Stimulated activated CD8-positive, alpha-beta memory T cell treated with anti-CD3 and anti-CD28 coated beads, Interleukin-2, amount 100 ng/mL, for 1 hour (primary cell): ENCODE results near the gene COLQ.
"Not testable (repeated sequence)": the region's sequence is repeated elsewhere in the genome, so short reads cannot be mapped to it uniquely, and the experiment has no call there.

ENCODE experiments used
- DNase-seq, 2 donors: peaks; one replicate each; pipeline ENCODE4 v3.0.0-alpha.2; 2020; ENCODE audit warnings: low read depth in 2 of 2

Gene COLQ

DNA sequence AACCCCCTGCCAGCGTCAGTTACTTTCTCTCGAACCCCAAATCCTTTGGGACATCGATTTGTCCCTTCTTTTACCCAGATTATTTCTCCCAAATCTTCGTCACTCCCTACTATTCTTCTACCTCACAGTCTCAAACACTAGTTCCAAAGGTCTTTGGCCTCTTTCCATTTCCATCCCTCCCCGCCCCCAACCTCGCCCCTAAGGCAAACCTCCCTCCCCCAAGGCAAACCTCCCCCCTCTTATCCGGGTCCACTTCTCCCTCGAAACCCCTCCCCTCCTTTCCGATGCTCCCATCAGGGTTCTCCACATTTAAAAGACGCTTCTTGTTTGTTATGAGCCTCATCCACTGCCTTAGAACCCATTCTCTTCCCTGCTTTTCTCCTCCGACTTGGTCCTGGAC, 93.5 kb downstream of the COLQ start:
- no peak for DNase-seq

GRCh38 chr3:15427182-15427880, 94.2 kb downstream of the COLQ start, which contains the start of the genes EAF1 and METTL6:
TSS of gene EAF1 (plus strand) at chr3:15427598. CDS start at chr3:15427780, 182 bp downstream.
TSS of gene METTL6 (minus strand) at chr3:15427544. CDS start at chr3:15426511, 1,033 bp downstream.
- peak; percentile 69 to 72 for DNase-seq

DNA sequence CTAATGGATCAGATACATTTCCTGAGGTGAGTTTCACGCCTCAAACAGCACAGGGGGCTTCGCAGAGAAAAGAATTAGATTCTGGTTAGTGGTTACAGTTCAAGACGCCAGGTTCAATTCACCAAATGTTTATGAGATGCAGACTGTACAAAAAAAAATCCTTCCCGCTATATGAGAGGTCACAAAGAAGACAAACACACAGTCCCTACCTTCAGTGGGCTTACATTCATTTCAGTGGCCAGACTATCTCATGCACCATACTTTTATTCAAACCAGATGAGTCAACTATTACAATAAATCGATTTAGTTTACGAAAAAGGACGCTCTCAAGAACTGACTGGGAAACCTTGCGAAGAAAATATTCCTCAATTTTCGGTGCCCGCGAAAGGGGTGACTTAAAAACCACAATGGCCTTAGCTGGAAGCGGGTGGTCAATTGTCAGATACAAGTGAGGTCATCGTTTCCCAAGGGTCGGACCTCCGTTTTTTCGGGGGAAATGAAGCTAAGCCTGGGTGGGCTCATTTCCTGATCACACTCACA, 94.9 kb downstream of the COLQ start:
- no peak for DNase-seq

GRCh38 chr3:15420871-15421270, 100.6 kb downstream of the COLQ start:
- DNase-seq = no peak

DNA sequence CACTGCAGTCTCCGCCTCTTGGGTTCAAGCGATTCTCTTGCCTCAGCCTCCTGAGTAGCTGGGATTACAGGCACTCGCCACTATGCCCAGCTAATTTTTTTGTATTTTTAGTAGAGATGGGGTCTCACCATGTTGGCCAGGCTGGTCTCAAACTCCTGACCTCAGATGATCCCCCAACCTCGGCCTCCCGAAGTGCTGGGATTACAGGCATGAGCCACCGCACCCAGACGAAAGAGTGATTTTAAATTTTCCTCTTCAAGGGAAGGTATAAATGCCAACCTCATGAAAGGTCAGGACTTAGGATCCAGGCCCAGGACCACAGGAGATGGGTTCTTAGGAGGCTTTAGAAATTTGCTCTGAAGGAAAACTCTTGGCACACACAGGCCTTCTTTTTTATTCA, 110.5 kb downstream of the COLQ start:
- DNase-seq = not testable (repeated sequence)

GRCh38 chr3:15409774-15410173, 111.7 kb downstream of the COLQ start:
- no peak for DNase-seq

GRCh38 chr3:15409239-15409638, 112.3 kb downstream of the COLQ start:
- DNase-seq = no peak

GRCh38 chr3:15405448-15406050, 116.0 kb downstream of the COLQ start:
- no peak for DNase-seq

GRCh38 chr3:15404767-15405166, 116.7 kb downstream of the COLQ start:
- no peak for DNase-seq

- no peak for DNase-seq
These were observed 117.5 kb downstream of the COLQ start for GRCh38 chr3:15403965-15404364.

DNA sequence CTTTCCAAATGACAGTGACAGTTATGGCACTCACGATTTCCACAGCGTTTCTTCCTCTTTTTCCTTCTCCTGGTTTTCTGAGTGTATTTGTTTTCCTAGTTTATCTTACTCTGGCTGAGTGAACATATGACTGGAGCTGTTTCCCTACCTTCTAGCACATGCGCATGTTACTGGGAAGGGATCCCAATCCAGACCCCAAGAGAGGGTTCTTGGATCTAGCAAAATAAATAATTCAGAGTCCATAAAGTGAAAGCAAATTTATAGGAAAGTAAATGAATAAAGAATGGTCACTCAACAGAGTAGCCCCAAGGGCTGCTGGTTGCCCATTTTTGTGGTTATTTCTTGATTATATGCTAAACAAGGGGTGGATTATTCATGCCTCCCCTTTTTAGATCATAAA, 118.0 kb downstream of the COLQ start:
- DNase-seq = no peak

GRCh38 chr3:15401936-15402335, 119.6 kb downstream of the COLQ start:
- DNase-seq = no peak
